ENCODE results near the gene TMEM255B. TPM values are rescaled to one million over a fixed set of nuclear protein-coding genes. Genes with fewer than 3 reads are reported as not detected.
"Not testable (repeated sequence)": the region's sequence is repeated elsewhere in the genome, so short reads cannot be mapped to it uniquely, and the experiment has no call there.

Gene TMEM255B
- total RNA-seq, 2 donors from 2014 or later: 3.0 to 4.2 TPM

- intact Hi-C loops (cut with DNase I): no loop called here
- Histone ChIP-seq H3K36me3 (no peaks in the 10 kb centered on the region), H3K9ac (ENCODE audit: low read depth in 2 of 2, low read length in 2 of 2) (no peak overlapping the region), H3K4me3 (no peak overlapping the region), H3K9me3 (no peaks in the 10 kb centered on the region), H3K4me1 (no peaks in the 10 kb centered on the region), H3K27ac (no peak overlapping the region), H3K27me3 (no peaks in the 10 kb centered on the region)
- TF ChIP-seq CTCF (IDR thresholded peaks at IDR 0.05): no peak
- DNase-seq: no peak
Observed at GRCh38 chr13:113785051-113786010, 26.3 kb downstream of the TMEM255B start.

DNA sequence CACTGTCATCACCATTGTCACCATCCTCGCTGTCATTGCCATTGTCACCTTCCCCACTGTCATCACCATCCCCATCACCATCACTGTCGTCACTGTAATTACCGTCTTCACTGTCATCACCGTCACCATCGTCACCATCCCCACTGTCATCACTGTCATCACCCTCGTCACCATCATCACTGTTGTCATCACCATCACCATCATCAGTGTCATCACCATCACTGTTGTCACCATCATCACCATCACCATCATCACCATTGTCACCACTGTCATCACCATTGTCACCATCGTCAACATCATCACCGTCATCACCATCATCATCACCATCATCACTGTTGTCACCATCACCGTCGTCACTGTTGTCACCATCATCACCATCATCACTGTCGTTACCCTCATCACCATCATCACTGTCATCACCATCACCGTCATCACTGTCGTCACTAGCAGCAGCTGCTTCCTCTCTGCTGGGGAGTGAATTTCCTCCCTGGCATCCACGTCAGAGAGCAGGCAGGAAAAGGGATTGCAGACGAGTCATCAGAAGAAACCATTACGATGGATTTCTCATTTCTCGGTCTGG is 27.3 kb downstream of the TMEM255B start:
- no peak for TF ChIP-seq CTCF (IDR thresholded peaks at IDR 0.05)
- no peak overlapping the region for H3K27ac ChIP-seq
- H3K9ac ChIP-seq (ENCODE audit: low read depth in 2 of 2, low read length in 2 of 2): no peak overlapping the region
- no peak overlapping the region for H3K4me3 ChIP-seq
- H3K36me3 ChIP-seq: no peaks in the 10 kb centered on the region
- no peaks in the 10 kb centered on the region for H3K9me3 ChIP-seq
- no peaks in the 10 kb centered on the region for H3K27me3 ChIP-seq
- DNase-seq: no peak
- intact Hi-C loops (cut with DNase I): no loop called here
- H3K4me1 ChIP-seq: no peaks in the 10 kb centered on the region

- intact Hi-C loops (cut with DNase I): no loop called here
Observed at GRCh38 chr13:113787694-113788093, 28.7 kb downstream of the TMEM255B start.

GRCh38 chr13:113788413-113789135 is 29.5 kb downstream of the TMEM255B start:
- Histone ChIP-seq H3K4me1 (no peaks in the 10 kb centered on the region), H3K27me3 (no peaks in the 10 kb centered on the region), H3K9me3 (no peaks in the 10 kb centered on the region), H3K36me3 (no peaks in the 10 kb centered on the region), H3K9ac (ENCODE audit: low read depth in 2 of 2, low read length in 2 of 2) (no peak overlapping the region), H3K27ac (no peak overlapping the region), H3K4me3 (no peak overlapping the region)
- intact Hi-C loops (cut with DNase I): no loop called here
- no peak for DNase-seq
- TF ChIP-seq CTCF (IDR thresholded peaks at IDR 0.05): no peak

More at GRCh38 chr13:113787694-113788093, 28.7 kb downstream of the TMEM255B start:
- H3K4me3 ChIP-seq: no peak overlapping the region
- H3K27ac ChIP-seq: no peak overlapping the region
- no peaks in the 10 kb centered on the region for H3K9me3 ChIP-seq
- no peak overlapping the region for H3K9ac ChIP-seq (ENCODE audit: low read depth in 2 of 2, low read length in 2 of 2)
- no peak for DNase-seq
- no peaks in the 10 kb centered on the region for H3K27me3 ChIP-seq
- no peaks in the 10 kb centered on the region for H3K4me1 ChIP-seq
- TF ChIP-seq CTCF (IDR thresholded peaks at IDR 0.05): no peak
- no peaks in the 10 kb centered on the region for H3K36me3 ChIP-seq

GRCh38 chr13:113789167-113789566 is 30.1 kb downstream of the TMEM255B start:
- Histone ChIP-seq H3K27me3 (no peaks in the 10 kb centered on the region), H3K36me3 (no peaks in the 10 kb centered on the region), H3K9me3 (no peaks in the 10 kb centered on the region), H3K4me1 (no peaks in the 10 kb centered on the region), H3K4me3 (no peak overlapping the region), H3K27ac (no peak overlapping the region), H3K9ac (ENCODE audit: low read depth in 2 of 2, low read length in 2 of 2) (no peak overlapping the region)
- no peak for TF ChIP-seq CTCF (IDR thresholded peaks at IDR 0.05)
- DNase-seq: no peak
- intact Hi-C loops (cut with DNase I): no loop called here

DNA sequence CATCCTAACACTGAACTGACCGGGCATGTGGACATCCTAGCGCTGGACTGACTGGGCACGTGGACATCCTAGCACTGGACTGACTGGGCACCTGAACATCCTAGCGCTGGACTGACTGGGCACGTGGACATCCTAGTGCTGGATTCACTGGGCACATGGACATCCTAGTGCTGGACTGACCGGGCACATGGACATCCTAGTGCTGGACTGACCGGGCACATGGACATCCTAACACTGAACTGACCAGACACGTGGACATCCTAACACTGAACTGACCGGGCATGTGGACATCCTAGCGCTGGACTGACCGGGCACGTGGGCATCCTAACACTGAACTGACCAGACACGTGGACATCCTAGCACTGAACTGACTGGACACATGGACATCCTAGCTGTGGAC is 30.9 kb downstream of the TMEM255B start:
- intact Hi-C loops (cut with DNase I); H3K4me1 ChIP-seq; DNase-seq; H3K9ac ChIP-seq (ENCODE audit: low read depth in 2 of 2, low read length in 2 of 2); H3K27me3 ChIP-seq; H3K36me3 ChIP-seq; H3K9me3 ChIP-seq; H3K4me3 ChIP-seq; H3K27ac ChIP-seq: not testable (repeated sequence)
